ENCODE results near the gene DR1. TPM values are rescaled to one million over a fixed set of nuclear protein-coding genes. Genes with fewer than 3 reads are reported as not detected.

Gene DR1
- total RNA-seq, 4 donors from 2014 or later: 19.5 to 83.1 (median 46.1) TPM

- no peaks in the 10 kb centered on the region for H3K9me3 ChIP-seq
- no peak overlapping the region for H3K4me3 ChIP-seq
- no peak for DNase-seq
- H3K27me3 ChIP-seq: no peaks in the 10 kb centered on the region
- H3K4me1 ChIP-seq: no peaks in the 10 kb centered on the region
- H3K27ac ChIP-seq: no peak overlapping the region
- intact Hi-C loops (cut with DNase I; ENCODE audit: low total_unique reads): no loop called here
- TF ChIP-seq POLR2A (IDR thresholded peaks at IDR 0.05): no peak
- no peak for TF ChIP-seq CTCF (IDR thresholded peaks at IDR 0.05)
- no peaks in the 10 kb centered on the region for H3K36me3 ChIP-seq
These were observed 65.3 kb downstream of the DR1 start for GRCh38 chr1:93411000-93411399.

- no peaks in the 10 kb centered on the region for H3K27me3 ChIP-seq
- intact Hi-C loops (cut with DNase I; ENCODE audit: low total_unique reads): no loop called here
These were observed 69.0 kb downstream of the DR1 start for GRCh38 chr1:93414749-93415148.

DNA sequence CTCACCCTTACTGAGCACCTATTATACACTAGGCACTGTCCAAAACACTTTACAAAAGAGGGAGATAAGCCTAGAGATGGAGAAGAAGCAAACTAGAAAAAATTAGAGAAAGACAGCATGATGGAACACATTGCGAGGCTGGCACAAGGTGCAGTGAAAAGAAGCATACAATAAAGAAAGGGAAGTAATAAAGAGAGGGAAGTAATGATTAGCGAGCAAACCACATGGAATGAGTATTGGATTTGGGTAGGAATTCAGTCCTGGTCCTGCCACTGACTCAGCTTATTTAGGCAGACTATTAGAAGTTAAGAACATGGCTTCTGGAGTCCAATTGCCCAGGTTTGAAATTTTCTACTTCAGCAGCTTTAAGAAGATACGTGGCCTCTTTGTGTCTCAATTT lies 69.6 kb downstream of the DR1 start:
- no peak overlapping the region for H3K27ac ChIP-seq
- no peaks in the 10 kb centered on the region for H3K4me1 ChIP-seq
- no peaks in the 10 kb centered on the region for H3K27me3 ChIP-seq
- H3K9me3 ChIP-seq: no peaks in the 10 kb centered on the region
- TF ChIP-seq POLR2A (IDR thresholded peaks at IDR 0.05): no peak
- no peak for TF ChIP-seq CTCF (IDR thresholded peaks at IDR 0.05)
- intact Hi-C loops (cut with DNase I; ENCODE audit: low total_unique reads): no loop called here
- no peaks in the 10 kb centered on the region for H3K36me3 ChIP-seq
- no peak overlapping the region for H3K4me3 ChIP-seq
- DNase-seq: no peak

More at GRCh38 chr1:93414749-93415148, 69.0 kb downstream of the DR1 start:
- Histone ChIP-seq H3K36me3 (no peaks in the 10 kb centered on the region), H3K4me1 (no peaks in the 10 kb centered on the region), H3K27ac (peak overlapping the region in 1 of 2 donors; percentile 28), H3K9me3 (no peaks in the 10 kb centered on the region), H3K4me3 (no peak overlapping the region)
- TF ChIP-seq CTCF (IDR thresholded peaks at IDR 0.05): no peak
- no peak for TF ChIP-seq POLR2A (IDR thresholded peaks at IDR 0.05)
- no peak for DNase-seq

DNA sequence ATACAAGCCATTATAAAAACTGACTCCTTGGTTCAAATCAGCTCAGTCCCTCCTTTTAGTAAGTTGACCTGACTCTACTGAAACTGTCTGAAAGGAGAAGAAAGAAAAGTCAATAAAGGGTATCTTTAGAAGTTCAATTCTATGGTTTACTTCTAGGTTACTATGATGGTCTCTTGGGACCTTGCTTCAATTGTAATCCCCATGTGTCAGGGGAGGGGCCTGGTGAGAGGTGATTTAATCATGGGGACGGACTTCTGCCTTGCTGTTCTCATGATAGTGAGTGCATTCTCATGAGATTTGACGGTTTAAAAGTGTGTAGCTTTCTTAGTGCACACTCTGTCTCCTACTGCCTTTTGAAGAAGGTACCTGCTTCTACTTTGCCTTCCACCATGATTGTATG lies 70.5 kb downstream of the DR1 start:
- TF ChIP-seq POLR2A (IDR thresholded peaks at IDR 0.05): no peak
- no peak for TF ChIP-seq CTCF (IDR thresholded peaks at IDR 0.05)
- Histone ChIP-seq H3K27ac (no peak overlapping the region), H3K9me3 (no peaks in the 10 kb centered on the region), H3K4me1 (no peaks in the 10 kb centered on the region), H3K36me3 (no peaks in the 10 kb centered on the region), H3K27me3 (no peaks in the 10 kb centered on the region), H3K4me3 (no peak overlapping the region)
- intact Hi-C loops (cut with DNase I; ENCODE audit: low total_unique reads): no loop called here
- no peak for DNase-seq

Small RNAs within 50 kb of the gene (small RNA-seq; reads per million reads assigned to genes)
- gene RF00019: not detected

Other genes starting within 250 kb of the DR1 start
- gene TMED5, start 165.5 kb upstream of the DR1 start, total RNA-seq: 10 to 100 TPM in 3 of 4 donors, 1 to 10 TPM in 1; 6.9 to 47.1 (median 37.6) TPM
- 10 to 100 TPM in 1 of 4 donors, 1 to 10 TPM in 1, under 1 TPM in 2; under 0.01 to 16.3 (median 3.4) TPM for gene CCDC18, start 165.2 kb upstream of the DR1 start, total RNA-seq
- 10 to 100 TPM; 14.9 to 88.1 (median 23.0) TPM for gene FNBP1L, start 102.2 kb downstream of the DR1 start, total RNA-seq